DOHH2 (cell line): ENCODE results near the gene PDCD5.
"Not testable (repeated sequence)": the region's sequence is repeated elsewhere in the genome, so short reads cannot be mapped to it uniquely, and the experiment has no call there.

Experiments used
- H3F3A ChIP-seq: fragments of 200-600 bp; sonication (generic), shearing (Covaris generic); 2 replicates; pipeline ENCODE4 v1.6.0; 2016; ENCODE audit warnings: antibody characterized with exemption, mild to moderate bottlenecking; ENCODE audit not compliant: control insufficient read depth, insufficient read depth
- H3K27ac ChIP-seq: fragments of 200-600 bp; sonication (generic); 2 replicates; pipeline ENCODE4 v1.5.1; 2014; ENCODE audit warnings: low read depth, mild to moderate bottlenecking, low read length, moderate library complexity
- H3K27me3 ChIP-seq: fragments of 200-600 bp; sonication (generic); 2 replicates; pipeline ENCODE4 v1.6.1; 2014; ENCODE audit warnings: mild to moderate bottlenecking, low read length, mixed read lengths; ENCODE audit not compliant: control insufficient read depth
- H3K36me3 ChIP-seq: fragments of 200-600 bp; sonication (generic); 2 replicates; pipeline ENCODE4 v1.6.1; 2014; ENCODE audit warnings: mild to moderate bottlenecking, low read length, moderate library complexity, mixed read lengths; ENCODE audit not compliant: control insufficient read depth
- H3K4me1 ChIP-seq: fragments of 200-600 bp; sonication (generic); 2 replicates; pipeline ENCODE4 v1.6.1; 2014; ENCODE audit warnings: mild to moderate bottlenecking, low read length, mixed read lengths; ENCODE audit not compliant: control insufficient read depth
- H3K4me2 ChIP-seq: fragments of 200-600 bp; sonication (generic); 2 replicates; pipeline ENCODE4 v1.6.0; 2014; ENCODE audit warnings: mild to moderate bottlenecking, low read length, moderate library complexity
- H3K4me3 ChIP-seq: fragments of 200-600 bp; sonication (generic); 2 replicates; pipeline ENCODE4 v1.5.1; 2014; ENCODE audit warnings: mild to moderate bottlenecking, low read length, mixed read lengths
- H3K79me2 ChIP-seq: fragments of 200-600 bp; sonication (generic); 2 replicates; pipeline ENCODE4 v1.6.1; 2014; ENCODE audit warnings: mild to moderate bottlenecking, low read length, mixed read lengths; ENCODE audit not compliant: control insufficient read depth
- H3K9me2 ChIP-seq: fragments of 200-600 bp; sonication (generic); replicated peaks from 2 replicates; pipeline ENCODE4 v1.6.1; 2014; ENCODE audit warnings: mild to moderate bottlenecking, low read length, mixed read lengths; ENCODE audit not compliant: control insufficient read depth
- H3K9me3 ChIP-seq: fragments of 200-600 bp; sonication (generic); 2 replicates; pipeline ENCODE4 v1.6.1; 2014; ENCODE audit warnings: antibody characterized with exemption, low read length, mixed read lengths; ENCODE audit not compliant: control insufficient read depth, insufficient read depth
- H4K20me1 ChIP-seq: fragments of 200-600 bp; sonication (generic); 2 replicates; pipeline ENCODE4 v1.6.0; 2014; ENCODE audit warnings: low read depth, mild to moderate bottlenecking, antibody characterized with exemption, low read length, moderate library complexity; ENCODE audit not compliant: control insufficient read depth, insufficient read depth
- CTCF ChIP-seq: fragments of 200-600 bp; sonication (generic); IDR thresholded peaks from one replicate; pipeline ENCODE4 v1.5.1; 2014; ENCODE audit warnings: antibody characterized with exemption, mild to moderate bottlenecking, low read depth, low read length; ENCODE audit not compliant: poor library complexity, severe bottlenecking
- EZH2phosphoT487 ChIP-seq: fragments of 200-600 bp; sonication (generic); IDR thresholded peaks from 2 replicates; pipeline ENCODE4 v1.6.1; 2017; ENCODE audit warnings: borderline replicate concordance, mild to moderate bottlenecking, antibody characterized with exemption, low read length, moderate library complexity, mixed read lengths

The PDCD5 gene

GRCh38 chr19:32581705-32582179 is 752 bp downstream of the PDCD5 start:
- H3K9me3 ChIP-seq, result no peaks in the 10 kb centered on the region
- H4K20me1 ChIP-seq, result no peaks in the 10 kb centered on the region
- H3K4me2 ChIP-seq, result peak overlapping the region; percentile 94
- H3K27me3 ChIP-seq, result peaks cover 4% of the 10 kb centered on the region; the same call in 1 of the 2 replicates
- H3K36me3 ChIP-seq, result peaks cover 54% of the 10 kb centered on the region
- H3K9me2 ChIP-seq, result no peaks in the 10 kb centered on the region
- H3F3A ChIP-seq, result peaks cover 3% of the 10 kb centered on the region; the same call in 1 of the 2 replicates
- H3K79me2 ChIP-seq, result peaks cover 35% of the 10 kb centered on the region
- peak overlapping the region; percentile 97 for H3K4me3 ChIP-seq
- H3K4me1 ChIP-seq, result peaks cover 12% of the 10 kb centered on the region
- peak overlapping the region; percentile 31 for H3K27ac ChIP-seq
- no peak for TF ChIP-seq CTCF
- no peak for TF ChIP-seq EZH2phosphoT487

- H3K79me2 ChIP-seq, result peaks cover 16% of the 10 kb centered on the region
- H3F3A ChIP-seq, H3K9me2 ChIP-seq: not testable (repeated sequence)
These were observed 6.9 kb downstream of the PDCD5 start for GRCh38 chr19:32587747-32588504.

GRCh38 chr19:32594021-32594420 is 13.0 kb downstream of the PDCD5 start:
- H3K9me2 ChIP-seq, result no peaks in the 10 kb centered on the region
- no peak overlapping the region for H3K27ac ChIP-seq
- no peaks in the 10 kb centered on the region for H3K4me1 ChIP-seq
- H3F3A ChIP-seq, result 0 out of 2 replicates have a peak, but pooled peaks cover 2% of the 10 kb centered on the region
- no peaks in the 10 kb centered on the region for H3K27me3 ChIP-seq
- H3K4me3 ChIP-seq, result no peak overlapping the region
- H3K9me3 ChIP-seq, result no peaks in the 10 kb centered on the region
- H4K20me1 ChIP-seq, result no peaks in the 10 kb centered on the region
- TF ChIP-seq CTCF, result no peak
- no peak for TF ChIP-seq EZH2phosphoT487
- peaks cover 55% of the 10 kb centered on the region for H3K36me3 ChIP-seq
- H3K4me2 ChIP-seq, result no peak overlapping the region
- no peaks in the 10 kb centered on the region for H3K79me2 ChIP-seq

More at GRCh38 chr19:32587747-32588504, 6.9 kb downstream of the PDCD5 start:
- not testable (repeated sequence) for H3K4me3 ChIP-seq, H3K4me2 ChIP-seq, H3K9me3 ChIP-seq, H3K4me1 ChIP-seq, H3K27me3 ChIP-seq, H4K20me1 ChIP-seq, H3K27ac ChIP-seq
- peaks cover 43% of the 10 kb centered on the region for H3K36me3 ChIP-seq

GRCh38 chr19:32595491-32595890 is 14.5 kb downstream of the PDCD5 start:
- Histone ChIP-seq H3K4me3 (no peak overlapping the region), H3F3A (0 out of 2 replicates have a peak, but pooled peaks cover 2% of the 10 kb centered on the region), H3K79me2 (no peaks in the 10 kb centered on the region), H3K36me3 (peaks cover 65% of the 10 kb centered on the region), H3K27me3 (no peaks in the 10 kb centered on the region), H3K4me1 (no peaks in the 10 kb centered on the region), H3K4me2 (no peak overlapping the region), H4K20me1 (no peaks in the 10 kb centered on the region), H3K27ac (no peak overlapping the region), H3K9me3 (no peaks in the 10 kb centered on the region), H3K9me2 (no peaks in the 10 kb centered on the region)
- TF ChIP-seq CTCF (no peak), EZH2phosphoT487 (no peak)
